ENCODE measurements around the gene SSTR4. TPM values are rescaled to one million over a fixed set of nuclear protein-coding genes. Genes with fewer than 3 reads are reported as not detected.

SSTR4 gene
- total and polyA plus RNA-seq, 9 of the 15 experiments (the other 6 are each of a cell fraction or from before 2014, with no cell fraction given), result not detected

GRCh38 chr20:23072892-23073586 is 37.9 kb downstream of the SSTR4 start (continued):
- TF ChIP-seq SFPQ (IDR thresholded peaks at IDR 0.05; ENCODE audit: low read depth, low read length), result no peak
- TF ChIP-seq ZNF407 (IDR thresholded peaks at IDR 0.05; ENCODE audit: low read depth), result no peak
- no peak for TF ChIP-seq CBFB (CRISPR knock-in tag; IDR thresholded peaks at IDR 0.05)
- TF ChIP-seq HNRNPK (IDR thresholded peaks at IDR 0.05; ENCODE audit: low read depth, low read length, poor library complexity, severe bottlenecking), result no peak
- TF ChIP-seq ZNF165 (CRISPR knock-in tag; IDR thresholded peaks at IDR 0.05; ENCODE audit: borderline replicate concordance), result no peak
- no peak for TF ChIP-seq E4F1 (CRISPR knock-in tag; IDR thresholded peaks at IDR 0.05; ENCODE audit: borderline replicate concordance)
- TF ChIP-seq MEF2A (IDR thresholded peaks at IDR 0.05; ENCODE audit: control insufficient read depth, low read depth, low read length), result no peak
- no peak for TF ChIP-seq BMI1 (IDR thresholded peaks at IDR 0.05; ENCODE audit: low read length)
- TF ChIP-seq CCNT2 (IDR thresholded peaks at IDR 0.05; ENCODE audit: borderline replicate concordance, extremely low read depth, insufficient read length, low read depth, low read length), result no peak
- no peak for TF ChIP-seq HNRNPH1 (optimal IDR thresholded peaks at IDR 0.05; ENCODE audit: low read depth, low read length)
